NCI-H748 treated with DMSO at 0.1 percent for 48 hours (cell line): ENCODE data around the gene MRPL38.
"Not testable (repeated sequence)": the region's sequence is repeated elsewhere in the genome, so short reads cannot be mapped to it uniquely, and the experiment has no call there.

ENCODE experiments used
- DNase-seq: peaks from one replicate; lab custom pipeline; 2025; lab: John Stamatoyannopoulos, UW

The MRPL38 gene

GRCh38 chr17:75854101-75854748 is 50.5 kb downstream of the MRPL38 start:
- DNase-seq, result no peak

GRCh38 chr17:75853433-75853832 is 51.3 kb downstream of the MRPL38 start:
- no peak for DNase-seq

GRCh38 chr17:75851693-75851991 is 53.0 kb downstream of the MRPL38 start:
- DNase-seq, result not testable (repeated sequence)

- DNase-seq, result no peak
These were observed 53.6 kb downstream of the MRPL38 start for GRCh38 chr17:75850928-75851692.

GRCh38 chr17:75849724-75850123 is 55.0 kb downstream of the MRPL38 start:
- DNase-seq, result no peak

GRCh38 chr17:75849279-75849646 is 55.4 kb downstream of the MRPL38 start:
- DNase-seq, result no peak
